HEK293 (cell line): ENCODE results near the gene RABL3.

Source experiments
- CTCF ChIP-seq: fragments of 450-650 bp; formaldehyde crosslinking; IDR thresholded peaks from 2 replicates; pipeline ENCODE4 v1.5.1; 2016; ENCODE audit warnings: missing biosample characterization, missing genetic modification characterization
- PRDM1 ChIP-seq: fragments of 450-650 bp; formaldehyde crosslinking; IDR thresholded peaks from 2 replicates; pipeline ENCODE4; 2016; ENCODE audit warnings: missing biosample characterization, missing genetic modification characterization
- ZBTB11 ChIP-seq: fragments of 450-650 bp; formaldehyde crosslinking; conservative IDR thresholded peaks from 2 replicates; pipeline ENCODE4 v1.5.1; 2016; ENCODE audit warnings: low read depth, missing biosample characterization, missing genetic modification characterization
- ZBTB49 ChIP-seq: fragments of 450-650 bp; formaldehyde crosslinking; IDR thresholded peaks from 2 replicates; pipeline ENCODE4 v1.5.1; 2016; ENCODE audit warnings: missing biosample characterization, missing genetic modification characterization, low read depth
- ZNF18 ChIP-seq: fragments of 450-650 bp; formaldehyde crosslinking; IDR thresholded peaks from 2 replicates; pipeline ENCODE4 v1.5.1; 2016; ENCODE audit warnings: missing biosample characterization, missing genetic modification characterization
- ZNF239 ChIP-seq: fragments of 450-650 bp; formaldehyde crosslinking; IDR thresholded peaks from 2 replicates; pipeline ENCODE4 v1.5.1; 2016; ENCODE audit warnings: missing biosample characterization, missing genetic modification characterization
- ZNF302 ChIP-seq: fragments of 450-650 bp; formaldehyde crosslinking; IDR thresholded peaks from 2 replicates; pipeline ENCODE4 v1.5.1; 2016; ENCODE audit warnings: missing biosample characterization, missing genetic modification characterization, low read depth
- ZNF501 ChIP-seq: fragments of 450-650 bp; formaldehyde crosslinking; IDR thresholded peaks from 2 replicates; pipeline ENCODE4 v1.5.1; 2016; ENCODE audit warnings: missing biosample characterization, missing genetic modification characterization
- ZNF529 ChIP-seq: fragments of 450-650 bp; formaldehyde crosslinking; IDR thresholded peaks from 2 replicates; pipeline ENCODE4 v1.5.1; 2017; ENCODE audit warnings: missing genetic modification characterization, missing biosample characterization; ENCODE audit not compliant: insufficient replicate concordance
- ZNF660 ChIP-seq: fragments of 450-650 bp; IDR thresholded peaks from 2 replicates; pipeline ENCODE4 v1.5.1; 2018; ENCODE audit warnings: missing biosample characterization, mild to moderate bottlenecking, missing genetic modification characterization
- ZSCAN16 ChIP-seq: fragments of 450-650 bp; formaldehyde crosslinking; IDR thresholded peaks from 2 replicates; pipeline ENCODE4 v1.5.1; 2016; ENCODE audit warnings: missing biosample characterization, missing genetic modification characterization
- TF ChIP-seq, protein P1 (sequence below): fragments of 450-650 bp; formaldehyde crosslinking; IDR thresholded peaks from 2 replicates; pipeline ENCODE4 v1.5.1; 2016; ENCODE audit warnings: missing biosample characterization, missing genetic modification characterization

DNA sequence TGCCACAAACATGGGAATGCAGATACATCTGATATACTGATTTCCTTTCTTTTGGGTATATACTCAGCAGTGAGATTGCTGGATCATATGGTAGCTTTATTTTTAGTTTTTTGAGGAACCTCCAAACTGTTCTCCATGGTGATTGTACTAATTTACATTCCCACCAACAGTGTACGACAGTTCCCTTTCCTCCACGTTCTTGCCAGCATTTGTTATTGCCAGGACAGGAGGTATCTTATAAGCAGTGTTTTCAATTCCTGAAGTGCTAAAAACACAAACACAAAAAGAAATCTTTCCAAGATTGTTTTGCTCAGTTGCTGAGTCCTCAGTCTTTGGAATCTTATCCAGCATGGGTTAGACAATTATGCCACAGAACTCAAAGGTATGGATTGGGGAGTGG, 13.7 kb upstream of the RABL3 start:
- TF ChIP-seq CTCF (no peak), ZNF302 (tag by site-specific recombination) (no peak), ZNF239 (tag by site-specific recombination) (no peak), ZNF529 (tag by site-specific recombination) (no peak), ZNF501 (tag by site-specific recombination) (no peak), ZSCAN16 (no peak), PRDM1 (tag by site-specific recombination) (no peak), ZNF18 (no peak), ZBTB11 (tag by site-specific recombination) (no peak), ZBTB49 (tag by site-specific recombination) (no peak), ZNF660 (tag by site-specific recombination) (no peak)
- TF ChIP-seq, protein P1, sequence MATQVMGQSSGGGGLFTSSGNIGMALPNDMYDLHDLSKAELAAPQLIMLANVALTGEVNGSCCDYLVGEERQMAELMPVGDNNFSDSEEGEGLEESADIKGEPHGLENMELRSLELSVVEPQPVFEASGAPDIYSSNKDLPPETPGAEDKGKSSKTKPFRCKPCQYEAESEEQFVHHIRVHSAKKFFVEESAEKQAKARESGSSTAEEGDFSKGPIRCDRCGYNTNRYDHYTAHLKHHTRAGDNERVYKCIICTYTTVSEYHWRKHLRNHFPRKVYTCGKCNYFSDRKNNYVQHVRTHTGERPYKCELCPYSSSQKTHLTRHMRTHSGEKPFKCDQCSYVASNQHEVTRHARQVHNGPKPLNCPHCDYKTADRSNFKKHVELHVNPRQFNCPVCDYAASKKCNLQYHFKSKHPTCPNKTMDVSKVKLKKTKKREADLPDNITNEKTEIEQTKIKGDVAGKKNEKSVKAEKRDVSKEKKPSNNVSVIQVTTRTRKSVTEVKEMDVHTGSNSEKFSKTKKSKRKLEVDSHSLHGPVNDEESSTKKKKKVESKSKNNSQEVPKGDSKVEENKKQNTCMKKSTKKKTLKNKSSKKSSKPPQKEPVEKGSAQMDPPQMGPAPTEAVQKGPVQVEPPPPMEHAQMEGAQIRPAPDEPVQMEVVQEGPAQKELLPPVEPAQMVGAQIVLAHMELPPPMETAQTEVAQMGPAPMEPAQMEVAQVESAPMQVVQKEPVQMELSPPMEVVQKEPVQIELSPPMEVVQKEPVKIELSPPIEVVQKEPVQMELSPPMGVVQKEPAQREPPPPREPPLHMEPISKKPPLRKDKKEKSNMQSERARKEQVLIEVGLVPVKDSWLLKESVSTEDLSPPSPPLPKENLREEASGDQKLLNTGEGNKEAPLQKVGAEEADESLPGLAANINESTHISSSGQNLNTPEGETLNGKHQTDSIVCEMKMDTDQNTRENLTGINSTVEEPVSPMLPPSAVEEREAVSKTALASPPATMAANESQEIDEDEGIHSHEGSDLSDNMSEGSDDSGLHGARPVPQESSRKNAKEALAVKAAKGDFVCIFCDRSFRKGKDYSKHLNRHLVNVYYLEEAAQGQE = no peak
